ENCODE measurements around the gene MEX3D. TPM values are rescaled to one million over a fixed set of nuclear protein-coding genes. Genes with fewer than 3 reads are reported as not detected.

Gene MEX3D
- total RNA-seq, 4 donors from 2014 or later: 20.8 to 100 (median 27.8) TPM

- peaks cover 0 to 6% (median 0%) of the 10 kb centered on the region in 4 donors for H3K4me1 ChIP-seq
- in situ Hi-C loops (cut with MboI; ENCODE audit: low pct_ligation_motif_present in 1 of 4, low pct_unique_long_range_greater_than_20kb in 1 of 4, low sequenced_read_pairs in 3 of 4): no loop called here
- DNase-seq: no peak
- peaks cover 0 to 29% (median 9%) of the 10 kb centered on the region in 4 donors for H3K36me3 ChIP-seq
- 94% methylated on average over 49 of the region's 49 CpGs; no CpG with 5 or more reads in 1 of the 2 donors for WGBS, 2 donors (ENCODE audit: low coverage in 1 of 2)
- intact Hi-C loops (cut with DNase I; ENCODE audit: low total_unique reads): no loop called here
- H3K27me3 ChIP-seq: no peaks in the 10 kb centered on the region
- H3K27ac ChIP-seq: no peak overlapping the region
- TF ChIP-seq POLR2AphosphoS5 (IDR thresholded peaks at IDR 0.05) (no peak), EP300 (IDR thresholded peaks at IDR 0.05; ENCODE audit: low read depth) (no peak), POLR2A (IDR thresholded peaks at IDR 0.05) (no peak), CTCF (IDR thresholded peaks at IDR 0.05) (no peak)
- H3K4me3 ChIP-seq: no peak overlapping the region
- H3K9me3 ChIP-seq: no peaks in the 10 kb centered on the region
Observed at GRCh38 chr19:1577929-1578618, 9.9 kb upstream of the MEX3D start.

GRCh38 chr19:1577090-1577928 is 9.2 kb upstream of the MEX3D start:
- H3K36me3 ChIP-seq: peaks cover 0 to 24% (median 9%) of the 10 kb centered on the region in 4 donors

DNA sequence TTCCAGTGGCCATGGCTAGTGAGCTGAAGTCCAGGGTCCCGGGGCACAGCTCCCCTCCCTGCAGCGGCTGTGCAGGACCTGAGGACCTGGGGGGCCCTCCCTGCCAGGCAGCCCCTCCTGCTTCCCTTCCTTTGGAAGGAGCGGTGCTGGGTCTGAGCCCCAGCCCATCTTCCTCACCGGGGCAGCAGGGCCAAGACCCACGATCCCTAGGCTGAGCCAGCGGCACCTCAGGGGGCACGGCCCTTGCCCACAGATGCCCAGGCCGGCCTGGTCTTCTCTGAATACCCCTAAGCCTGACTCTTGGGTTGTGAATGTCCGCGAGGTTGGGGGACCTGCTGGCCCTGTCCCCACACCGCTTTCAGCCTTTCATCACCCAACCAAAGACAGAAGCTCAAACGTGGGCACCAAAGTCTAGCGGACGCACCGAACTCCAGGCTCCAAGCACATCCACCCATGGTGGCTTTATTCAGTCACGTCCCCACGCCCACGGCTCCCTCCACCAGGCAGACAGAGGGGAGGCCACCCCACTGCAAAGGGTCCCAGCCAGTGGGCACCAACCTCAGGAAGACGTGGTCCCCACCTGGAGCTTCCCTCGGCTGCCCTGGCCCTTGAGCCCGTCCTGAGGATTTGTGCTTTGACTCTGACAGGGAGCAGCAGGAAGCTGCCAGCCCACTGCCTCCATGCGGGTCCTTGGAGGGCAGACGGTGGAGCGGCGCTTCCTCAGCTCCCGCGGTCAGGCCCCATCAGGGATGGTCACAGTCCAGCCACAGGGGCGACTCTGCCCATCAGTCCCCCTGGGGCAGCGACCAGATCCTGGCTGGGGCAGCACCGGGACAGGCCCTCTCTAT is 8.3 kb upstream of the MEX3D start:
- no peak overlapping the region for H3K4me3 ChIP-seq
- WGBS, 2 donors (ENCODE audit: low coverage in 1 of 2): 85 to 92% methylated on average over 5 to 25 of the region's 30 CpGs
- no peaks in the 10 kb centered on the region for H3K9me3 ChIP-seq
- peaks cover 0 to 6% (median 0%) of the 10 kb centered on the region in 4 donors for H3K4me1 ChIP-seq
- in situ Hi-C loops (cut with MboI; ENCODE audit: low pct_ligation_motif_present in 1 of 4, low pct_unique_long_range_greater_than_20kb in 1 of 4, low sequenced_read_pairs in 3 of 4): no loop called here
- TF ChIP-seq POLR2AphosphoS5 (IDR thresholded peaks at IDR 0.05) (no peak), CTCF (IDR thresholded peaks at IDR 0.05) (no peak), EP300 (IDR thresholded peaks at IDR 0.05; ENCODE audit: low read depth) (no peak), POLR2A (IDR thresholded peaks at IDR 0.05) (no peak)
- DNase-seq: no peak
- peaks cover 0 to 22% (median 8%) of the 10 kb centered on the region in 4 donors for H3K36me3 ChIP-seq
- no peaks in the 10 kb centered on the region for H3K27me3 ChIP-seq
- no peak overlapping the region for H3K27ac ChIP-seq
- intact Hi-C loops (cut with DNase I; ENCODE audit: low total_unique reads): no loop called here

More at GRCh38 chr19:1577090-1577928, 9.2 kb upstream of the MEX3D start:
- in situ Hi-C loops (cut with MboI; ENCODE audit: low pct_ligation_motif_present in 1 of 4, low pct_unique_long_range_greater_than_20kb in 1 of 4, low sequenced_read_pairs in 3 of 4) (no loop called here), intact Hi-C loops (cut with DNase I; ENCODE audit: low total_unique reads) (no loop called here)
- Histone ChIP-seq H3K4me1 (peaks cover 0 to 6% (median 0%) of the 10 kb centered on the region in 4 donors), H3K9me3 (no peaks in the 10 kb centered on the region), H3K27me3 (no peaks in the 10 kb centered on the region), H3K4me3 (no peak overlapping the region), H3K27ac (no peak overlapping the region)
- WGBS, 2 donors (ENCODE audit: low coverage in 1 of 2): 88% methylated on average over 37 of the region's 41 CpGs; no CpG with 5 or more reads in 1 of the 2 donors
- TF ChIP-seq EP300 (IDR thresholded peaks at IDR 0.05; ENCODE audit: low read depth) (no peak), POLR2AphosphoS5 (IDR thresholded peaks at IDR 0.05) (no peak), CTCF (IDR thresholded peaks at IDR 0.05) (no peak), POLR2A (IDR thresholded peaks at IDR 0.05) (no peak)
- no peak for DNase-seq
